GM21723 (cell line): Measurements from ENCODE around the gene SUPT5H.

Source experiments
- ATAC-seq: cut with Tn5 transposase; IDR thresholded peaks from one replicate; pipeline ENCODE4 v1.9.1; 2021; ENCODE audit warnings: mild to moderate bottlenecking, moderate library complexity; ENCODE audit not compliant: unreplicated experiment

Gene SUPT5H

GRCh38 chr19:39445196-39446111, at the start of gene SUPT5H:
Gene SUPT5H, plus strand, starts transcription at chr19:39445582. Its CDS starts 309 bp downstream, at chr19:39445891.
- peak; percentile 78 for ATAC-seq

DNA sequence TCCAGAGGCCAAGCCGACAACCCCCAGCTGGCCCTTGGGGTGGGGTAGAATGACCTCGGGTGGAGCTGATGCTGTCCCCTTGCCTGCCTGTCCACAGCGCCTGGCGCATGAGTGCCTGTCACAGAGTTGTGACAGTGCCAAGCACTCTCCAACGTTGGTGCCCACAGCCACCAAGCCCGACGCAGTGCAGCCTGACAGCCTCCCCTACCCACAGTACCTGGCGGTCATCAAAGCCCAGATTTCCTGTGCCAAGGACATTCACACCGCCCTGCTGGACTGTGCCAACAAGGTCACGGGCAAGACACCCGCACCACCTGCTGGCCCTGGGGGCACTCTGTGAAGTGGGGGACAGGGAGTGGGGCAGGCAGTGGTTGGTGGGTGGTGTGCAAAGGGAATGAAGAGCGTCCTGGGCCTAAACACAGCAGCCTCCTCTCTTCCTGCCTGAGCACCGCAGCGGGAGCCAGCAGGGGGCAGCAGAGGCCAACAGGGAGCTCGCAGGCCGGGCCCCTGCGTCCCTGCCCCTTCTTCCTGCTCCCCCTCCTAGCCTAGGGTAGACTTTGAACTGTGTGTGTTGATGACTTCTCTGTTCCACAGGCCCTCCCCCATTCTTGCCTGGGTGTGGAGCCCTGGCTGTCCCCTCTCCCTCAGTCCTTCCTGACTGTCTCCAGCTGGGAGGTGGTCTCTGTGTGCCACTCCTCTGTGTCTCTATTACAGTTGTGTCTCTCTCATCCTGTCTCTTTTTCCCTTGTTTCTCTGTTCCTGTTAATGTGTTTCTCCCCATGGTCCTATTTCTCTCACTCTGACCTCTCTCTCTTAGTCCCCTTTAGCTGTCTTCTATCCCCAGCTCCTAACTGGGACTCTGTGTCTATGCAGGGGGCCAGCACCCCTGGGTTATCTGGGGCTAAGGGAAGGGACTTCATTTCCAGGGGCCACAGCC, 47.8 kb upstream of the SUPT5H start:
- peak; percentile 44 for ATAC-seq

- ATAC-seq = no peak
These were observed 47.0 kb upstream of the SUPT5H start for GRCh38 chr19:39398297-39398864.

GRCh38 chr19:39399668-39400050, 45.7 kb upstream of the SUPT5H start:
- ATAC-seq = no peak

GRCh38 chr19:39400061-39400460, 45.3 kb upstream of the SUPT5H start:
- no peak for ATAC-seq

GRCh38 chr19:39401070-39401548, 44.3 kb upstream of the SUPT5H start:
- no peak for ATAC-seq

DNA sequence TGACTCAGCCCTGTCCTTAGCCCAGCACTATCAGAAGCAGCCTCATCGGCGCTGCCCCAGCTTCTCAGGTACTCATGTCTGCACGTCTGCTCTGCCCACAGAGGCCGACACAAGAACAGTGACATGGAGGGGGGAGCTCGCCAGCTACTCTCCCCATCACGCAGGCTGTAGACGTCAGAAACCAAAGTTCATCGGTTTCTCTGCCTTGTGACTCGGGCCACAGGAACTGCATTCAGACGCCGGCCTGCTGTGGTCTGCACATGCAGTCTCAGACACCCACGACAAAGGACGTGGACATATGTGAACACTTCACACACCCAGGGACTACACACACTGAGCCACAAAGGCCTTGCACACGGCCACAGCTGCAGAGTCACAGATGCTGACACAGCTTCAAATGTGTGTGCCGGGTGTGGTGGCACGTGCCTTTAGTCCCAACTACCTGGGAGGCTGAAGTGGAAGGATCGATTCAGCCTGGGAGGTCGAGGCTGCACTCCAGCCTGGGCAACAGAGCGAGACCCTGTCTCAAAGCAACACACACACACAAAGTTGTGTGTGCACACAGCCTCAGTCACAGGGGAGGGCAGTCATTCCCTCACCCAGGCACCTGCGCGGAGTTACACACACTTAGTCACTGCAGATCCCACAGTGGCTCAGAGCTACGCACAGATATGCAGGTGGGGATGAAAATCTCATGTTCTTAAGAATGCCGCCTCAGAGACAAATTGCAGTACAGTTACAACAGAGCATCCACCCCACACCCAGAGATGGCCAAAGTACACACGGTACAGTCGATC, 43.6 kb upstream of the SUPT5H start:
- no peak for ATAC-seq

- no peak for ATAC-seq
These were observed 42.8 kb upstream of the SUPT5H start for GRCh38 chr19:39402346-39403300.

DNA sequence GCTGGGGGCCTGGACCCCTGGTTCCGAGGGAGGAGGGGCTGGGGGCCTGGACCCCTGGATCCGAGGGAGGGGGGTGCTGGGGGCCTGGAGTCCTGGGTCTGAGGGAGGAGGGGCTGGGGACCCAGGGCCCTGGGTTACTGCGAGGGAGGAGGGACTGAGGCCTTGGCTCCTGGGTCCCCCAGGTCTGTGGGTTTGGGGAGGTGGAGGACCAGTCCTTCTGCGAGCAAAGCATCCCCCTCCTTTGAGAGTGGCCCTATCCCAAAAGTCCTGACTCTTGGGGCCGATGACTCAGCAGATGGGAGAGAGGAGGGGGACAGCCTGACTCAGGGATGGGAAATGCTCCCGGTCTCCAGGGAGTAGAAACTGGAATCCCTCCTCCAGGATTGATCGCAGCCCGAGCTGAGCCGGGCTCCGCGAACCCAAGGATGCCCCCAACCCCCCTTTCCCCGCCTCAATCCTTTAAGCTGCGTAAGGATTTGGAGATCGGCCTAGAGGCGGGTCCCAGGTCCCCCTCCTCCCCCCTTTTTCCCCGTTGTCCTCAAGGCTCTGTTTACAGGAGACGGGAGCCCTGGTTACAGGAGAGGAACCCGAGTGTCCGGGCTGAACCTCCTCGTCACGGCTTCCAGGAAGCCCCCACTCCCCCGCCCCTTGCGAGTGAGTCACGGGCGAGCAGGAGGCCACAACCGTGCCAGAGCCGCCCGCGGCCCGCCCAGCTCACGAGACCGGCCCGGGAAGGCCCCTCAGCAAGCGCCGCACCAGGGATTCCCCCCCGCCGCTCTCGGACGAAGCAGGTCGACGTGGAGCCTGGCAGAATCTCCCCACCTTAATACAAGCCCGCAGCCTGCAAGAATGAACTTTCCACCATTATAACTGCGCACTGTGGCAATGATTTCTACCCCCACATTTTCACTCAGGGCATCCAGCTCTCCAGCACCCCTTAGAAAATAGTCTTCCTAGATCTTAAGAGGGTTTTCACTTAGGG, 41.8 kb upstream of the SUPT5H start:
- no peak for ATAC-seq

- ATAC-seq = no peak
These were observed 40.0 kb upstream of the SUPT5H start for GRCh38 chr19:39405261-39405957.

DNA sequence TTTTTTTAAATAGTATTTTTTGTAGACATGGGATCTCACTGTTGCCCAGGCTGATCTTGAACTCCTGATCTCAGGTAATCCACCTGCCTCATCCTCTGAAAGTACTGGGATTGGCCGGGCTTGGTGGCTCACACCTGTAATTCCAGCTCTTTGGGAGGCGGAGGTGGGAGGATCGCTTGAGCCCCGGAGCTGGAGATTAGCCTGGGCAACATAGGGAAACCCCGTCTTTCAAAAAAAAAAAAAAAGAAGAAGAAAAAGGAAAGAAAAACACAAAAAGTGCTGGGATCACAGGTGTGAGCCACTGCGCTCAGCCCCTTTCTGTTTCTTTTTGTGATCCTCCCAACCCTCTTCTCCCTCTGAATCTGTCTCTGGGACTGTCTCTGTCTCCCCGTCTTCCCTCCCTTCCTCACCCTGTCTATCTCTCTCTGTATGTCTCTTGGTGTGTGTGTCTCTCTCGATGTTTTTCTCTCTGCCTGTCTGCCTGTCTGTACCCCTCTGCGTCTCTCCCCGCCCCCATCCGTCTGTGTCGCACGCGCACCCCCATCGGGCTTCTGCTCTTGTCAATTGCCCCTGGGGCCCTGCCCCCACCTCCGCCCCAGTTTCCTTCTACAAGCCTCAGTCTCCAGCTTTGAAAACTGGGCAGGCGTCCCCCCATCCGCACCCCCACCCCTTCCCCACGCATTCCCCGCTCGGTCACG, 39.3 kb upstream of the SUPT5H start:
- no peak for ATAC-seq

DNA sequence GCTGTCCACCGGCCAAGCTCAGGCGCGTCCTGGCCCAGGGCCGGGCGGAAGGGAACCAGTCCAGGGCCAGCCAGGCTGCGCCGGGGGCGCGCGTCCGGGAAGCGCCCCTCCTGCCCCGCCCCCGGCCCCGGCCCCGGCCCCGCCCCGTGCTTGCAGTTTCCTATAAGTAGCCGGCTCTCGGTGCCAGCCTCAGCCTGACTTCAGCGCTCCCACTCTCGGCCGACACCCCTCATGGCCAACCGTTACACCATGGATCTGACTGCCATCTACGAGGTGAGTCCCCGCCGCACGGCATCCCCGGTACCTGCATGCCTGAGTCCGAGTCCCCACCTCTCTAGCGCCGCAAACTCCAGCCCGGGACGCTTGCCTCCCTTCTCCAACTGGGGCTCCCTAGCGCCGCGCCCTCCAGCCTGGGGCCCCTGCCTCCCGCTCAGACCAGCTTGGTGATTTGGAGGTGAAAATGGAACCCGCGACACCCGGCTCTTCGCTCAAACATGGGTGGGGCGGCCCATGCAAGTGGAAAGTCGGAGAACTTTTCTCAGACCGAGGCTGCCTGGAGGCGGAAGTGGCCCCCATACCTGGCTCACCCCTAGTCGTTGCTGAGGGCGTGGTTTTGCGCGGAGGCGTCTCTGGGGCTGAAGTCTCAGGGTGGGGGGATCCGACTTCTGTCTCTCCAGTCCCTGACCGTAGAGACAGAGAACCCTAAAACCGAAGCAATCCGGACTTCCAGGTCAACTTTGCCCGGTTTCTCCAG, 38.5 kb upstream of the SUPT5H start, which contains the start of gene ZFP36:
ZFP36 (plus strand) TSS at position 192 of the 754 bp plus-strand sequence; CDS start at position 250, 58 bp downstream.
- ATAC-seq = no peak

DNA sequence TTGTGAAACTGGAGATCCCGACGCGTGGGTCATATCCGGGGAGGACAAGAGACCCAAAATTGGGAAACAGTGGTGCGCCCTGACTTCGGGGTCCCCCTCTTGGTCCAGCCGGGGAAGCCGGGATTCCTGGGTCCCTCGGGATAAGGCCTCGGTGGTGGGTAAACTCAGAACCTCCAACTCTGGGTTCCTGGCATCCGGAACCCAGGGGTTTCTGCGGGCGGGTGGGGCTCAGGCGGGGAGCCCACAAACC, 38.0 kb upstream of the SUPT5H start:
- no peak for ATAC-seq

GRCh38 chr19:39407660-39408391, 37.6 kb upstream of the SUPT5H start:
- no peak for ATAC-seq

DNA sequence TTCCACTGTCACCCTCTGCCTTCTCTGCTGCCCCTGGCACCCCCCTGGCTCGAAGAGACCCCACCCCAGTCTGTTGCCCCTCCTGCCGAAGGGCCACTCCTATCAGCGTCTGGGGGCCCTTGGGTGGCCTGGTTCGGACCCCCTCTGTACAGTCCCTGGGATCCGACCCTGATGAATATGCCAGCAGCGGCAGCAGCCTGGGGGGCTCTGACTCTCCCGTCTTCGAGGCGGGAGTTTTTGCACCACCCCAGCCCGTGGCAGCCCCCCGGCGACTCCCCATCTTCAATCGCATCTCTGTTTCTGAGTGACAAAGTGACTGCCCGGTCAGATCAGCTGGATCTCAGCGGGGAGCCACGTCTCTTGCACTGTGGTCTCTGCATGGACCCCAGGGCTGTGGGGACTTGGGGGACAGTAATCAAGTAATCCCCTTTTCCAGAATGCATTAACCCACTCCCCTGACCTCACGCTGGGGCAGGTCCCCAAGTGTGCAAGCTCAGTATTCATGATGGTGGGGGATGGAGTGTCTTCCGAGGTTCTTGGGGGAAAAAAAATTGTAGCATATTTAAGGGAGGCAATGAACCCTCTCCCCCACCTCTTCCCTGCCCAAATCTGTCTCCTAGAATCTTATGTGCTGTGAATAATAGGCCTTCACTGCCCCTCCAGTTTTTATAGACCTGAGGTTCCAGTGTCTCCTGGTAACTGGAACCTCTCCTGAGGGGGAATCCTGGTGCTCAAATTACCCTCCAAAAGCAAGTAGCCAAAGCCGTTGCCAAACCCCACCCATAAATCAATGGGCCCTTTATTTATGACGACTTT, 36.8 kb upstream of the SUPT5H start:
- ATAC-seq = no peak
